Activated T-cell treated with anti-CD3 and anti-CD28 coated beads, Interleukin-2, amount 50 U/mL, for 4 hours (primary cell): ENCODE measurements around the gene GALNT11. TPM values are rescaled to one million over a fixed set of nuclear protein-coding genes. Genes with fewer than 3 reads are reported as not detected.
"Not testable (repeated sequence)": the region's sequence is repeated elsewhere in the genome, so short reads cannot be mapped to it uniquely, and the experiment has no call there.

ENCODE experiments used
- ATAC-seq, 2 donors: fragments of 200-7000 bp; cut with Tn5 transposase; one replicate each; pipeline ENCODE4 v1.10.0; 2021
- DNase-seq: peaks from one replicate; pipeline ENCODE4 v3.0.0-alpha.2; 2020
- H3K27me3 Mint-ChIP-seq: one replicate; pipeline ENCODE4 v1.8.0; 2021; ENCODE audit warnings: low read depth, mixed read lengths
- H3K36me3 Mint-ChIP-seq: one replicate; pipeline ENCODE4 v1.8.0; 2022; ENCODE audit warnings: mixed read lengths; ENCODE audit not compliant: insufficient read depth
- H3K4me1 Mint-ChIP-seq: one replicate; pipeline ENCODE4 v1.8.0; 2021; ENCODE audit warnings: low read depth, mixed read lengths
- H3K4me3 Mint-ChIP-seq: one replicate; pipeline ENCODE4 v1.8.0; 2021; ENCODE audit warnings: mild to moderate bottlenecking, moderate library complexity, mixed read lengths
- H3K9me3 Mint-ChIP-seq: one replicate; pipeline ENCODE4 v1.8.0; 2021; ENCODE audit warnings: mixed read lengths
- total RNA-seq, 3 donors: library from RNA; stranded (reverse); gene quantifications; one replicate each; pipeline ENCODE4 v1.2.1, GENCODE V29; 2021

GALNT11 gene
- total RNA-seq, 3 donors from 2014 or later = 16.6 to 17.3 (median 16.7) TPM

DNA sequence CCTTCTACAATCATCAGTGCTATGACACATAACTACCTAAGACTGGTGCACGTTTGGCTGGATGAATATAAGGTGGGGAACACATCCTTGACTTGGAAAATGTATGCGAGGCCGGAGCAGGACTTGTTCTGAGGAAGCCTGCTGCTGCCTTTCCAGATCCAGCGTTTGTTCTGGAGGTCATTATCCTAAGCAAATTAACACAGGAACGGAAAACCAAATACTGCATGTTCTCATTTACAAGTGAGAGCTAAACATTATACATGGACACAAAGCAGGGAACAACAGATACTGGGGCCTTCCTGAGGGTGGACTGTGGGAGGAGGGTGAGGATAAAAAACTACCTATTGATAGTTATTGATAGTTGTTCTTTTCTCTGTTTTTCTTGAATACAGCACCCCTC, 10.8 kb upstream of the GALNT11 start:
- no peak overlapping the region for H3K4me3 Mint-ChIP-seq
- H3K9me3 Mint-ChIP-seq = peaks cover 4% of the 10 kb centered on the region
- H3K4me1 Mint-ChIP-seq = no peaks in the 10 kb centered on the region
- H3K27me3 Mint-ChIP-seq = no peaks in the 10 kb centered on the region
- ATAC-seq (no peak), DNase-seq (no peak)
- H3K36me3 Mint-ChIP-seq = no peaks in the 10 kb centered on the region

DNA sequence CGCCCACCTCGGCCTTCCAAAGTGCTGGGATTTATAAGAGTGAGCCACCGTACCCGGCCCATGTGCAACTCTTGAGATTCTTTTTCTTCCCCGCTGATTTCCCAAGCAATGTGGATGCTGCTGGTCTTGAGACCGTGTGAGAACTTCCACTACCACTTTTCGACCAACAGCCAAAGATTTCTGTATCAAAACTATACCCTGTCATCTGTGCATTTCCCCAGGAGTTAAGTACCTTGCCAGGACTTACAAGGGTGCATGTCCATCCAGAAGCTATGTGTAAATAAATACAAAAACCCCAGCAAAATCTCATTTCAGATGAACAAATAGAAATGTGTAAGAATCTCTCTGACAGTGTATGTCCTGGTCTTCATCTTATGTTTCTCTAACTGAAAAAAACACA, 9.9 kb upstream of the GALNT11 start:
- no peaks in the 10 kb centered on the region for H3K4me1 Mint-ChIP-seq
- ATAC-seq (no peak), DNase-seq (no peak)
- no peaks in the 10 kb centered on the region for H3K36me3 Mint-ChIP-seq
- peaks cover 3% of the 10 kb centered on the region for H3K27me3 Mint-ChIP-seq
- H3K4me3 Mint-ChIP-seq = no peak overlapping the region
- peaks cover 4% of the 10 kb centered on the region for H3K9me3 Mint-ChIP-seq

DNA sequence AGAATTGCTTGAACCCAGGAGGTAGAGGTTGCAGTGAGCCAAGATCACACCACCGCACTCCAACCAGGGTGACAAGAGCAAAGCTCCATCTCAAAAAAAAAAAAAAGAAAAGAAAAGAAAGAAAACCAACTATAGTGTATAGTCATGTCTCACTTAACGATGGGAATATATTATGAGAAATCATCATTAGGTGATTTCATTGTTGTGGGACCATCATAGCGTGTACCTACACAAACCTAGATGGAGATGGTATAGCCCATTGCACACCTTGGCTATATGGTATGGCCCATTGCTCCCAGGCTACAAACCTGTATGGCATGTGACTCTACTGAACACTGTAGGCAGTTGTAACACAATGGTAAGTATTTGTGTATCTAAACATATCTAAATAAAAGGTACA, 8.5 kb upstream of the GALNT11 start:
- no peak for ATAC-seq
- H3K9me3 Mint-ChIP-seq = peaks cover 4% of the 10 kb centered on the region
- H3K36me3 Mint-ChIP-seq = no peaks in the 10 kb centered on the region
- H3K4me3 Mint-ChIP-seq = no peak overlapping the region
- H3K4me1 Mint-ChIP-seq = no peaks in the 10 kb centered on the region
- DNase-seq = no peak
- peaks cover 3% of the 10 kb centered on the region for H3K27me3 Mint-ChIP-seq

DNA sequence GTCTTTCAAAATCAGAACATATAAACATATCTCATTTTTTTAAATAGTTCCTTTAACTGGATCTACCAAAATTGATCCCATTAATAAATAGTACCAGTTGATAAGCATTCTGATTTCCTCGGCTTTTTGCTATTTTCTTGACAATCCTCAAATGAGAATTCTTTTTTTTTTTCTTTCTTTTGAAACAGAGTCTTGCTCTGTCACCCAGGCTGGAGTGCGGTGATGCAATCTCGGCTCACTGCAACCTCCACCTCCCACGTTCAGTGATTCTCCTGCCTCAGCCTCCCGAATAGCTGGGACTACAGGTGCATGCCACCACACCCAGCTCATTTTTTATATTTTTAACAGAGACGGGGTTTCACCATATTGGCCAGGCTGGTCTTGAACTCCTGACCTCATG, 7.8 kb upstream of the GALNT11 start:
- H3K27me3 Mint-ChIP-seq, ATAC-seq, H3K36me3 Mint-ChIP-seq, H3K4me1 Mint-ChIP-seq, DNase-seq, H3K4me3 Mint-ChIP-seq, H3K9me3 Mint-ChIP-seq: not testable (repeated sequence)

DNA sequence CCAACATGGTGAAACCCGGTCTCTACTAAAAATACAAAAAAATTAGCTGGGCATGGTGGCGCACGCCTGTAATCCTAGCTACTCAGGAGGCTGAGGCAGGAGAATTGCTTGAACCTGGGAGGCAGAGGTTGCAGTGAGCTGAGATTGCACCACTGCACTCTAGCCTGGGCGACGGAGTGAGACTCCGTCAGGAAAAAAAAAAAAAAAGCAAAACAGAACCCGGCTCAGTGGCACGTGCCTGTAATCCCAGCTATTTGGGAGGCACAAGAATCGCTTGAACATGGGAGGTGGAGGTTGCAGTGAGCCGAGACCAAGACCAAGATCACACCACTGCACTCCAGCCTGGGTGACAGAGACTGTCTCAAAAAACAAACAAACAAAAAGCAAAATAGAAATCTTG, 3.7 kb upstream of the GALNT11 start:
- H3K36me3 Mint-ChIP-seq, H3K27me3 Mint-ChIP-seq, ATAC-seq: not testable (repeated sequence)

DNA sequence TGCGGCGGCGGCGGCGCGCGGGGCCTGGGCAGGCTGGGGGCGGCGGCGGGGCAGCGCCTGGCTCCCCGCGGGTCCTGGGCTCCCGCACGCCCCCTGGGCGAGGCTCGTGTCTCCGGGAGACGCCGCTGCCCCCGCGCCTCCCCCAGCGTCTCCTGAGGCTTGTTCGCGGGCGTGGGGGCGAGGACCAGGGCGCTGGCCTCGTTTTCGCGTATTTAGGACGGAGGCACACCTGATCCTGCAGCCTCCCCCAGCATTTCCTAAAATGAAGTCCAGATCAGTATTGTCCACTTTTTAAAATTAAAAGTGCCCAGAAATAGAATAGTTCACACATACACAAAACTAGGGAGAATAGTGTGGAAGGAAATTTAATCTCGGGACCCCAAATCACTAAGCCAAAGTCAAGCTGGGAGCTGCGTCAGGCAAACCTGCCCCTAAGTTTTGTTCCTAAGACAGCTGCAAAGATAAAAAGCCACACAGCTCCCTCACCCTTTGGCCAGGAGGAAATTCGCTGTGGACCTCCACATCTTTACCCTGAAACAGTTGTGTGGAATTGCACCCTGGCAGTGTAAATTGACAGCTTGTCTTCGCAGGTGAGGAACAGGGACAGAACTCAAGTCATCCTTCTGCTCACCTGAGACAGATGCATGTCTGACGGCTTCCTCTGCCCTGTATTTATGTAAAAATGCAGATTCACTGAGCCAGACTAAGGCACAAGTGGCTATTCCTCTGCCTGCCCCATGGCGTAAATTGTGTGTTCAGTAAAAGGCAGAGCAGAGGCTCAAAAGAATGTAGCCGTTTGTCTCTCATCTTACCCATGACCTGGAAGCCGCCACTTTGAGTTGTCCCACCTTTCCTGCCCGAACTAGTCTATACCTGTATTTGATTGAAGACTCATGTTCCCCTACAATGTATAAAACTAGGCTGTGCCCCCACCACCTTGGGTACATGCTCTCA, 740 bp downstream of the GALNT11 start:
- no peaks in the 10 kb centered on the region for H3K9me3 Mint-ChIP-seq
- no peaks in the 10 kb centered on the region for H3K27me3 Mint-ChIP-seq
- H3K4me3 Mint-ChIP-seq = peak overlapping the region; percentile 83
- DNase-seq (no peak), ATAC-seq (no peak)
- peaks cover 38% of the 10 kb centered on the region for H3K4me1 Mint-ChIP-seq
- peaks cover 24% of the 10 kb centered on the region for H3K36me3 Mint-ChIP-seq

More for the DNA sequence above, 3.7 kb upstream of the GALNT11 start:
- H3K4me3 Mint-ChIP-seq, H3K9me3 Mint-ChIP-seq, DNase-seq: not testable (repeated sequence)
- H3K4me1 Mint-ChIP-seq = peaks cover 11% of the 10 kb centered on the region

DNA sequence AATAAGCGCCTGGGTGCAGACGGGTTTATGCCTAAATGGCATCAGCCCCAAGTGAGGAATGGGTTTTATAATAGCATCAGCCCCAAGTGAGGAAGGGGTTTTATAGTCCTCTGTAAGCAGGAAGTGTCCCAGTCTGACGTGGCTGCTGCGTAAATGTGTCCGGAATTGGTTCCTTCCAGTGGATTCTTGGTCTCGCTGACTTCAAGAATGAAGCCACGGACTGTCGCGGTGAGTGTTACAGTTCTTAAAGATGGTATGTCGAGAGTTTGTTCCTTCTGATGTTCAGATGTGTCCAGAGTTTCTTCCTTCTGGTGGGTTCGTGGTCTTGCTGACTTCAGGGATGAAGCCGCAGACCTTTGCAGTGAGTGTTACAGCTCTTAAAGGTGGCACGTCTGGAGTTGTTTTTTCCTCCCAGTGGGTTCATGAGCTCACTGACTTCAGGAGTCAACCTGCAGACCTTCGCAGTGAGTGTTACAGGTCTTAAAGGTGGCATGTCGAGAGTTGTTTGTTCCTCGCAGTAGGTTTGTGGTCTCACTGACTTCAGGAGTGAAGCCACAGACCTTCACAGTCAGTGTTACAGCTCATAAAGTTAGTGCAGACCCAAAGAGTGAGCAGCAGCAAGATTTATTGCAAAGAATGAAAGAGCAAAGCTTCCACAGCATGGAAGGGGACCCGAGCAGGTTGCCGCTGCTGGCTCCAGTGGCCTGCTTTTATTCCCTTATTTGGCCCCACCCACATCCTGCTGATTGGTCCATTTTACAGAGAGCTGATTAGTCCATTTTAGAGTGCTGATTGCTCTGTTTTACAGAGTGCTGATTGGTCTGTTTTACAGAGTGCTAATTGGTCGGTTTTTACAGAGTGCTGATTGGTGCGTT, 2.3 kb downstream of the GALNT11 start:
- Mint-ChIP-seq H3K4me1 (peaks cover 39% of the 10 kb centered on the region), H3K36me3 (peaks cover 24% of the 10 kb centered on the region), H3K4me3 (peak overlapping the region; percentile 53)
- ATAC-seq, H3K9me3 Mint-ChIP-seq, H3K27me3 Mint-ChIP-seq: not testable (repeated sequence)
- peak; percentile 9 for DNase-seq

DNA sequence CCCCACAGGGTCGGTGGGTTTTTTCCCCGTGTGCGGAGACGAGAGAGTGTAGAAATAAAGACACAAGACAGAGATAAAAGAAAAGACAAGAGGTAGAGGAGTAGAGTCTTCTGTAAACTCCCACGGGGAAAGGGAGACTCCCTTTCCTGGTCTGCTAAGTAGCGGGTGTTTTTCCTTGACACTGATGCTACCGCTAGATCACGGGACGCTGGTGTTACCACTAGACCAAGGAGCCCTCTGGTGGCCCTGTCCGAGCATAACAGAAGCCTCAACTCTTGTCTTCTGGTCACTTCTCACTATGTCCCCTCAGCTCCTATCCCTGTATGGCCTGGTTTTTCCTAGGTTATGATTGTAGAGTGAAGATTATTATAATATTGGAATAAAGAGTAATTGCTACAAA, 4.6 kb downstream of the GALNT11 start:
- H3K4me3 Mint-ChIP-seq, ATAC-seq, DNase-seq, H3K9me3 Mint-ChIP-seq, H3K27me3 Mint-ChIP-seq: not testable (repeated sequence)
- Mint-ChIP-seq H3K4me1 (peaks cover 37% of the 10 kb centered on the region), H3K36me3 (peaks cover 40% of the 10 kb centered on the region)

DNA sequence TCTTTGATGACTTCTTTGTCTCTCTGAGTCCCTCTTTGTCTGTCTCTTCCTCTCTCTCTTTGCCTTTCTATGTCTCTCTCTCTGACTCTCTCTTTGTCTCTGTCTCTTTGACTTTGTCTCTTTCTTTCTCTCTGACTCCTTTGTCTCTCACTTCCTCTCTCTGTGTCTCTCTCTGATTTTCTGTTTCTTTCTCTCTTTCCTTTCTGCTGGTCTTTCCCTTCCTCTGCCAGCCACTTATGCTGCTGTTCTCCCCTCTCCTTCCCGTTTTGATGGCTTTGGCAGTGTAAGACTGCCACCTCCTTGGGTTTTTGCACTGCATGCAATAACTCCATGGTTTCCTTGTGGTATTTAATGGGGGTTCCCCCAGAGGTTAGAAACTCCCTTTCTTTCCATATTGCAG, 5.2 kb downstream of the GALNT11 start:
- not testable (repeated sequence) for H3K4me3 Mint-ChIP-seq, H3K27me3 Mint-ChIP-seq
- peaks cover 37% of the 10 kb centered on the region for H3K4me1 Mint-ChIP-seq

DNA sequence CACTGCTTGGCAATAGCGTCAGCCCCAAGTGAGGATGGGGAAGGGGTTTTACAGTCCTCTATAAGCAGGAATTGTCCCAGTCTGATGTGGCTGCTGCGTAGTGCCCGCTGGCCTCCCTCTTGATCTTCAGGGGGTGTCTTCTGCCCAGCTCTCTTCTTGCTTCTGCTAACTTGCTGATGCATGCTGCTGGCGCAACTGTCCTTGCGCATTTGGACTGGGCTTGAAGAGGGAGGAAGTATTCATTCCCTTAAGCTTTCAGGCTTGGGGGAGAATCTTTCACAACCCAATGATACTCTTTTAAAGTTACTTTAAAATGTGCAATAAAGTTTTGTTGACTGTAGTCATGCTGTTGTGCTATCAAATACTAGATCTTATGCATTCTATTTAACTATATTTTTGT, 10.3 kb downstream of the GALNT11 start:
- DNase-seq (no peak), ATAC-seq (no peak)
- peaks cover 7% of the 10 kb centered on the region for H3K4me1 Mint-ChIP-seq
- no peak overlapping the region for H3K4me3 Mint-ChIP-seq
- H3K9me3 Mint-ChIP-seq = peaks cover 32% of the 10 kb centered on the region
- no peaks in the 10 kb centered on the region for H3K27me3 Mint-ChIP-seq
- peaks cover 56% of the 10 kb centered on the region for H3K36me3 Mint-ChIP-seq

More for the DNA sequence above, 5.2 kb downstream of the GALNT11 start:
- not testable (repeated sequence) for DNase-seq, H3K9me3 Mint-ChIP-seq, ATAC-seq
- peaks cover 42% of the 10 kb centered on the region for H3K36me3 Mint-ChIP-seq

DNA sequence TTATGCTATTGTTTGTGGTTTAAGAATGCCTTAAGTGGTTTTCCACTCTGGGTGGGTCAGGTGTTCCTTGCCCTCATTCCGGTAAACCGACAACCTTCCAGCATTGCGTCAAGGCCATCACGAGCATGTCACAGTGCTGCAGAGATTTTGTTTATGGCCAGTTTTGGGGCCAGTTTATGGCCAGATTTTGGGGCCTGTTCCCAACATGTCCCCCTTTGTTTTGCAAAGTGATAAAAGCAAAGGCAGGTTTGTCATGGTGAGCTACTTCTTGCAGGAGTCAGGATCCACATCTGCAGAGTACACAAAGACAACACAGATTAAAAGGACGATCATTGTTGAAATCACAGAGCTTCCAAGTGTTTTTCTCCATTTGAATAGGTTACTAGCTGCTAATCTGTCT, 12.9 kb downstream of the GALNT11 start:
- not testable (repeated sequence) for H3K27me3 Mint-ChIP-seq, H3K4me1 Mint-ChIP-seq, H3K4me3 Mint-ChIP-seq, DNase-seq, ATAC-seq
- Mint-ChIP-seq H3K36me3 (peaks cover 59% of the 10 kb centered on the region), H3K9me3 (peaks cover 32% of the 10 kb centered on the region)

DNA sequence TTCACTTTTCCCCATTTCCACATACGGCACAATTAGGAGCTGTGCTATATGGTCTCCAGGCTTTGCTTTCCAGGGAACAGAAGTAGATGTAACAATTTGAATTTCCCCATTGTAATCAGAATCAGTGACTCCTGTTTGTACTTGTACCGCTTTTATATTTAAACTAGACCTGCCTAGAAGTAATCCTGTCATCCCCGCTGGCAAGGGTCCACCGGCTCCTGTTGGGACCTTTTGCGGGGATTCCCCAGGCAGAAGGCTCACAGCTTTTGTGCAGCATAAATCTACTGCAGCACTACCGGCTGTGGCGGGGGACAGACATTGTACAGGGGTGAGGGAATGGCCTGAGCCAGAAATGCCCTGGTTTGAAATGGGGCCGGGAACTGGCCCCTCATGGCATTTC, 17.6 kb downstream of the GALNT11 start:
- peaks cover 42% of the 10 kb centered on the region for H3K9me3 Mint-ChIP-seq
- H3K4me3 Mint-ChIP-seq, ATAC-seq: not testable (repeated sequence)

DNA sequence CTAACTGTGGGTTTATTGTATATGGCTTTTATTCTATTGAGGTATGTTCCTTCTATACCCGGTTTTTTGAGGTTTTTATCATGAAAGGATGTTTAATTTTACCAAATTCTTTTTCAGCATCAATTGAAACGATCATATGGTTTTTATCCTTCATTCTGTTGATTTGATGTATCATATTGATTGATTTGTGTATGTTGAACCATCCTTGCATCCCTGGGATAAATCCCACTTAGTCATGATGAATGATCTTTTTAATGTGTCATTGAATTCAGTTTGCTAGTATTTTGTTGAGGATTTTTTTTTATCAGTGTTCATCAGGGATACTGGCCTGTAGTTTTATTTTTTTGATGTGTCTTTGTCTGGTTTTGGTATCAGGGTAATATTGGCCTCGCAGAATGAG, 19.4 kb downstream of the GALNT11 start:
- Mint-ChIP-seq H3K9me3 (peaks cover 35% of the 10 kb centered on the region), H3K36me3 (peaks cover 33% of the 10 kb centered on the region), H3K4me1 (peaks cover 14% of the 10 kb centered on the region)
- ATAC-seq, DNase-seq, H3K27me3 Mint-ChIP-seq, H3K4me3 Mint-ChIP-seq: not testable (repeated sequence)

More for the DNA sequence above, 17.6 kb downstream of the GALNT11 start:
- not testable (repeated sequence) for DNase-seq, H3K27me3 Mint-ChIP-seq
- H3K4me1 Mint-ChIP-seq = peaks cover 10% of the 10 kb centered on the region
- H3K36me3 Mint-ChIP-seq = peaks cover 41% of the 10 kb centered on the region

DNA sequence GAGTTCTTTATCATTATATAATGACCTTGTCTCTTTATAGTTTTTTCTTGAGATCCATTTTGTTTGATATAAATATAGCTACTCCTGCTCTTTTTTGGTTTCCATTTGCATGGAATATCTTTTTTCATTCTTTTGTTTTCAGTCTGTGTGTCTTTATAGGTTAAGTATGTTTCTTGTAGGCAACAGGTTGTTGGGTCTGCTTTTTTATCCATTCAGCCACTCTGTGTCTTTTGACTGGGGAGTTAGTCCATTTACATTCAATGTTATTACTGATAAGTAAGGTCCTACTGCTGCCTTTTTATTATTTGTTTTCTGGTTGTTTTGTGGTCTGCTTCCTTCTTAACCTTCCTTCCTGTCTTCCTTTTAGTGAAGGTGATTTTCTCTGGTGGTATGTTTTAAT, 21.1 kb downstream of the GALNT11 start:
- Mint-ChIP-seq H3K4me3 (no peak overlapping the region), H3K4me1 (peaks cover 18% of the 10 kb centered on the region), H3K36me3 (peaks cover 27% of the 10 kb centered on the region), H3K9me3 (peaks cover 35% of the 10 kb centered on the region), H3K27me3 (no peaks in the 10 kb centered on the region)
- no peak for DNase-seq
- no peak for ATAC-seq
